HepG2 (cell line): Measurements from ENCODE around the gene SLC22A23. TPM values are rescaled to one million over a fixed set of nuclear protein-coding genes. Genes with fewer than 3 reads are reported as not detected.

Experiments
- E2F5 ChIP-seq: sonication (generic); formaldehyde crosslinking; conservative IDR thresholded peaks from 2 replicates; pipeline ENCODE4 v1.4.0; 2020; ENCODE audit warnings: missing genetic modification reagents
- ELF1 ChIP-seq: sonication (generic); formaldehyde crosslinking; IDR thresholded peaks from 2 replicates; pipeline ENCODE4 v1.4.0; 2020; ENCODE audit warnings: missing genetic modification reagents
- ELF4 ChIP-seq: sonication (generic); formaldehyde crosslinking; IDR thresholded peaks from 2 replicates; pipeline ENCODE4 v1.5.0; 2020; ENCODE audit warnings: missing genetic modification reagents, mild to moderate bottlenecking, moderate library complexity, borderline replicate concordance
- ETS1 ChIP-seq: sonication (generic); formaldehyde crosslinking; IDR thresholded peaks from 2 replicates; pipeline ENCODE4 v1.4.0; 2020; ENCODE audit warnings: missing genetic modification reagents
- HDAC6 ChIP-seq: fragments of 200-600 bp; sonication (generic); IDR thresholded peaks from 2 replicates; pipeline ENCODE4 v1.7.0; 2017; ENCODE audit warnings: mild to moderate bottlenecking, antibody characterized with exemption, low read length, low read depth
- HMGA1 ChIP-seq: sonication (generic); formaldehyde crosslinking; conservative IDR thresholded peaks from 2 replicates; pipeline ENCODE4 v1.4.0; 2020; ENCODE audit warnings: missing genetic modification reagents
- MAZ ChIP-seq, 2 experiments: sonication (generic) in 1 of 2; formaldehyde crosslinking in 1 of 2; IDR thresholded peaks; 2 replicates each; pipeline versions ENCODE4 v1.5.0 to v1.6.1; 2012 to 2020; ENCODE audit warnings: low read depth in 2 of 2, mild to moderate bottlenecking in 2 of 2, borderline replicate concordance in 1 of 2, improper control_type of control experiment in 1 of 2, low read length in 1 of 2, missing genetic modification reagents in 1 of 2, moderate library complexity in 1 of 2
- MBD4 ChIP-seq: IDR thresholded peaks from 2 replicates; pipeline ENCODE4 v1.6.1; 2012; ENCODE audit warnings: low read length, inconsistent platforms, borderline replicate concordance
- MIXL1 ChIP-seq: IDR thresholded peaks from 2 replicates; pipeline ENCODE4 v1.6.1; 2016
- MXI1 ChIP-seq: IDR thresholded peaks from 3 replicates; pipeline ENCODE4 v1.6.1; 2012; ENCODE audit warnings: low read depth, low read length, inconsistent platforms, borderline replicate concordance
- NFE2L2 ChIP-seq: fragments of 150-350 bp; IDR thresholded peaks from 2 replicates; pipeline ENCODE4 v1.6.1; 2014; ENCODE audit warnings: low read length
- PRMT3 ChIP-seq: sonication (generic); formaldehyde crosslinking; IDR thresholded peaks from 2 replicates; pipeline ENCODE4 v1.8.1; 2022; ENCODE audit warnings: low read depth, mild to moderate bottlenecking, moderate library complexity, missing genetic modification reagents, borderline replicate concordance
- RFXANK ChIP-seq: IDR thresholded peaks from 2 replicates; pipeline ENCODE4 v1.6.1; 2016
- RXRB ChIP-seq: IDR thresholded peaks from 2 replicates; pipeline ENCODE4 v1.6.1; 2016; ENCODE audit warnings: borderline replicate concordance, missing genetic modification reagents, missing compliant biosample characterization
- TCF7L2 ChIP-seq: IDR thresholded peaks from 2 replicates; pipeline ENCODE4 v1.6.1; 2011; ENCODE audit warnings: mild to moderate bottlenecking, low read depth, low read length, moderate library complexity
- THAP7 ChIP-seq: sonication (generic); formaldehyde crosslinking; IDR thresholded peaks from 2 replicates; pipeline ENCODE4 v1.8.1; 2023; ENCODE audit warnings: mild to moderate bottlenecking, missing genetic modification reagents
- ZFP37 ChIP-seq: sonication (generic); formaldehyde crosslinking; IDR thresholded peaks from 2 replicates; pipeline ENCODE4 v1.4.0; 2020; ENCODE audit warnings: missing genetic modification reagents, borderline replicate concordance
- ZFP82 ChIP-seq: sonication (generic); formaldehyde crosslinking; IDR thresholded peaks from 2 replicates; pipeline ENCODE4 v1.5.1; 2020; ENCODE audit warnings: mild to moderate bottlenecking, missing genetic modification reagents, borderline replicate concordance
- ZMYM3 ChIP-seq: sonication (generic); formaldehyde crosslinking; IDR thresholded peaks from 2 replicates; pipeline ENCODE4 v1.5.1; 2020; ENCODE audit warnings: mild to moderate bottlenecking, missing genetic modification reagents
- ZNF10 ChIP-seq: sonication (generic); formaldehyde crosslinking; IDR thresholded peaks from 2 replicates; pipeline ENCODE4 v1.4.0; 2020; ENCODE audit warnings: mild to moderate bottlenecking, low read depth, missing genetic modification reagents, borderline replicate concordance
- ZNF382 ChIP-seq: sonication (generic); formaldehyde crosslinking; IDR thresholded peaks from 2 replicates; pipeline ENCODE4 v1.5.0; 2020; ENCODE audit warnings: missing genetic modification reagents, mild to moderate bottlenecking, borderline replicate concordance
- ZNF414 ChIP-seq: sonication (generic); formaldehyde crosslinking; IDR thresholded peaks from 2 replicates; pipeline ENCODE4 v1.5.0; 2020; ENCODE audit warnings: missing genetic modification reagents
- ZNF549 ChIP-seq: sonication (generic); formaldehyde crosslinking; IDR thresholded peaks from 2 replicates; pipeline ENCODE4 v1.5.0; 2020; ENCODE audit warnings: missing genetic modification reagents
- ZNF570 ChIP-seq: sonication (generic); formaldehyde crosslinking; IDR thresholded peaks from 2 replicates; pipeline ENCODE4 v1.4.0; 2020; ENCODE audit warnings: mild to moderate bottlenecking, missing genetic modification reagents, borderline replicate concordance
- ZNF598 ChIP-seq: sonication (generic); formaldehyde crosslinking; IDR thresholded peaks from 2 replicates; pipeline ENCODE4 v1.5.1; 2020; ENCODE audit warnings: mild to moderate bottlenecking, missing genetic modification reagents, borderline replicate concordance
- ZNF720 ChIP-seq: sonication (generic); formaldehyde crosslinking; IDR thresholded peaks from 2 replicates; pipeline ENCODE4 v1.4.0; 2020; ENCODE audit warnings: missing genetic modification reagents
- ZNF775 ChIP-seq: sonication (generic); formaldehyde crosslinking; IDR thresholded peaks from 2 replicates; pipeline ENCODE4 v1.4.0; 2020; ENCODE audit warnings: missing genetic modification reagents, mild to moderate bottlenecking, moderate library complexity, borderline replicate concordance
- ZNF776 ChIP-seq: sonication (generic); formaldehyde crosslinking; IDR thresholded peaks from 2 replicates; pipeline ENCODE4 v1.4.0; 2020; ENCODE audit warnings: mild to moderate bottlenecking, missing genetic modification reagents
- ZNF777 ChIP-seq: sonication (generic); formaldehyde crosslinking; IDR thresholded peaks from 2 replicates; pipeline ENCODE4 v1.4.0; 2020; ENCODE audit warnings: missing genetic modification reagents
- polyA plus RNA-seq, 8 experiments: library from polyadenylated mRNA; depleted of rRNA in 3 of 8; stranded (reverse) in 7 of 8; unstranded in 1 of 8; fragments of >200 nt; fragmentation: Illumina TruSeq in 4 of 8; extraction: Trizol in 4 of 8; gene quantifications; 2 replicates each; pipeline versions ENCODE4 v1.2.1 to v1.2.3, GENCODE V29; 2011 to 2016; ENCODE audit warnings: low read depth in 4 of 8, missing spikeins in 1 of 8, mixed read lengths in 1 of 8; ENCODE audit not compliant: insufficient read depth in 1 of 8
- total RNA-seq, 5 experiments: library from RNA; depleted of rRNA; stranded (reverse); fragments of >200 nt; fragmentation: Illumina TruSeq; extraction: Trizol; gene quantifications; 2 replicates each; pipeline ENCODE4 v1.2.3, GENCODE V29; 2016; ENCODE audit warnings: low read depth in 1 of 5

The SLC22A23 gene
- total and polyA plus RNA-seq, 2 of the 13 experiments (the other 11 are each of a cell fraction or from before 2014, with no cell fraction given) = 11.8 to 17.5 TPM

GRCh38 chr6:3372912-3373554 lies 83.8 kb downstream of the SLC22A23 start (continued):
- TF ChIP-seq THAP7 (no peak), RFXANK (no peak), ZNF776 (CRISPR knock-in tag) (no peak), ELF4 (CRISPR knock-in tag) (no peak), ZNF382 (no peak), PRMT3 (CRISPR knock-in tag) (no peak), ZNF775 (CRISPR knock-in tag) (no peak), ZNF549 (no peak), MAZ (IDR thresholded peaks at IDR 0.05; ENCODE audit: borderline replicate concordance, low read depth, low read length) (no peak), MAZ (CRISPR knock-in tag; IDR thresholded peaks at IDR 0.05; ENCODE audit: low read depth) (no peak), MIXL1 (CRISPR knock-in tag) (no peak), ZMYM3 (peak; percentile 37), ZNF10 (CRISPR knock-in tag) (no peak), ETS1 (CRISPR knock-in tag) (no peak), HDAC6 (no peak), ZNF598 (CRISPR knock-in tag) (no peak), ZNF720 (no peak), HMGA1 (CRISPR knock-in tag) (no peak), RXRB (peak; percentile 87), ELF1 (CRISPR knock-in tag) (no peak; the same call in 1 of the 2 replicates), TCF7L2 (no peak), NFE2L2 (no peak), ZNF414 (peak; percentile 17; the same call in 1 of the 2 replicates), ZNF777 (CRISPR knock-in tag) (0 out of 2 replicates have a peak, but pooled peaks have one; percentile 20), ZNF570 (CRISPR knock-in tag) (no peak), ZFP37 (CRISPR knock-in tag) (no peak), MXI1 (peak; percentile 91; the same call in 1 of the 3 replicates), MBD4 (no peak; the same call in 1 of the 2 replicates), E2F5 (CRISPR knock-in tag) (no peak), ZFP82 (CRISPR knock-in tag) (peak; percentile 77; the same call in 1 of the 2 replicates)
